Bronchial epithelial cell (primary cell): ENCODE measurements around the gene AMACR. TPM values are rescaled to one million over a fixed set of nuclear protein-coding genes. Genes with fewer than 3 reads are reported as not detected.
A peak's percentile ranks its signal among the peaks of the same experiment; 100 is the strongest.
"Not testable (repeated sequence)": the region's sequence is repeated elsewhere in the genome, so short reads cannot be mapped to it uniquely, and the experiment has no call there.

Experiments
- DNase-seq: peaks from one replicate; pipeline ENCODE4 v3.0.0-alpha.2; 2010; ENCODE audit warnings: low read depth
- FAIRE-seq: peaks from 2 replicates; lab custom pipeline; 2011; peaks lifted over from hg19 to GRCh38; lab: Jason Lieb, UNC
- H3K27me3 ChIP-seq: 2 replicates; pipeline ENCODE4 v1.5.1; 2011; ENCODE audit warnings: low read length; ENCODE audit not compliant: control insufficient read depth, insufficient read depth
- H3K36me3 ChIP-seq: 2 replicates; pipeline ENCODE4 v1.5.1; 2011; ENCODE audit warnings: low read length; ENCODE audit not compliant: control insufficient read depth, insufficient read depth
- H3K4me3 ChIP-seq: 2 replicates; pipeline ENCODE4 v1.5.1; 2011; ENCODE audit warnings: mild to moderate bottlenecking, low read depth, low read length, control low read depth
- CTCF ChIP-seq: IDR thresholded peaks from 2 replicates; pipeline ENCODE4 v1.5.1; 2011; ENCODE audit warnings: mild to moderate bottlenecking, moderate library complexity, low read length, control low read depth, inconsistent platforms; ENCODE audit not compliant: insufficient read depth, severe bottlenecking
- total RNA-seq: library from RNA; depleted of rRNA; stranded (reverse); fragments of >200 nt; gene quantifications from 2 replicates; pipeline ENCODE4 v1.2.1, GENCODE V29; 2014

AMACR gene
- total RNA-seq, 1 donor from 2014 or later: 6.3 TPM

- no peak overlapping the region for H3K4me3 ChIP-seq
Measured at GRCh38 chr5:34011536-34011935, 3.7 kb upstream of the AMACR start.

GRCh38 chr5:34010146-34010545, 2.3 kb upstream of the AMACR start:
- not testable (repeated sequence) for H3K36me3 ChIP-seq, H3K4me3 ChIP-seq, DNase-seq, FAIRE-seq, H3K27me3 ChIP-seq

More at GRCh38 chr5:34011536-34011935, 3.7 kb upstream of the AMACR start:
- FAIRE-seq (no peak), DNase-seq (no peak)
- TF ChIP-seq CTCF: no peak
- Histone ChIP-seq H3K27me3 (no peaks in the 10 kb centered on the region), H3K36me3 (no peaks in the 10 kb centered on the region)

GRCh38 chr5:34009610-34010009, 1.8 kb upstream of the AMACR start:
- Histone ChIP-seq H3K36me3 (no peaks in the 10 kb centered on the region), H3K4me3 (no peak overlapping the region), H3K27me3 (no peaks in the 10 kb centered on the region)
- DNase-seq (peak; percentile 48), FAIRE-seq (no peak)
- no peak for TF ChIP-seq CTCF

GRCh38 chr5:34008802-34009201, 952 bp upstream of the AMACR start:
- FAIRE-seq: no peak
- peak overlapping the region; percentile 81 for H3K4me3 ChIP-seq
- no peak for TF ChIP-seq CTCF

GRCh38 chr5:34007201-34007620, 639 bp downstream of the AMACR start:
- TF ChIP-seq CTCF: no peak
- Histone ChIP-seq H3K36me3 (no peaks in the 10 kb centered on the region), H3K4me3 (peak overlapping the region; percentile 81), H3K27me3 (no peaks in the 10 kb centered on the region)
- DNase-seq: no peak
- FAIRE-seq: no peak

More at GRCh38 chr5:34008802-34009201, 952 bp upstream of the AMACR start:
- DNase-seq: peak; percentile 7
- H3K27me3 ChIP-seq: no peaks in the 10 kb centered on the region
- H3K36me3 ChIP-seq: no peaks in the 10 kb centered on the region

GRCh38 chr5:34005681-34006080, 2.2 kb downstream of the AMACR start:
- DNase-seq: no peak
- no peak overlapping the region for H3K4me3 ChIP-seq
- no peaks in the 10 kb centered on the region for H3K27me3 ChIP-seq
- H3K36me3 ChIP-seq: no peaks in the 10 kb centered on the region
- FAIRE-seq: no peak
- TF ChIP-seq CTCF: no peak
